Endothelial cell of umbilical vein (primary cell): ENCODE measurements around the gene RCVRN. TPM values are rescaled to one million over a fixed set of nuclear protein-coding genes. Genes with fewer than 3 reads are reported as not detected.

ENCODE experiments used
- BruUV-seq: library from RNA; stranded (reverse); fragments of 400-500 nt; replicated peaks from 2 replicates; lab custom pipeline; 2021; lab: Mats Ljungman, UMichigan
- CTCF ChIA-PET: fragments of 300-600, 350-600 bp; sonication (Branson Sonifier 250); formaldehyde crosslinking; loops from one replicate; lab custom pipeline; 2021; ENCODE audit warnings: antibody characterized with exemption, inconsistent platforms; lab: Charles Lee
- POLR2A ChIA-PET: fragments of 300-600, 350-600 bp; sonication (Branson Sonifier 250); formaldehyde crosslinking; loops from one replicate; lab custom pipeline; 2021; ENCODE audit warnings: antibody characterized with exemption, inconsistent platforms; lab: Charles Lee
- DNase-seq: peaks from one replicate; pipeline ENCODE4 v3.0.0-alpha.2; 2011; ENCODE audit warnings: low read depth, low spot score
- FAIRE-seq: peaks from 2 replicates; lab custom pipeline; 2011; peaks lifted over from hg19 to GRCh38; lab: Jason Lieb, UNC
- H2AFZ ChIP-seq: 2 replicates; pipeline ENCODE4 v1.6.0; 2012; ENCODE audit warnings: low read depth, low read length, control low read depth, inconsistent platforms
- H3K27ac ChIP-seq: 2 replicates; pipeline ENCODE4 v1.5.1; 2011; ENCODE audit warnings: low read depth, mild to moderate bottlenecking, control low read depth, low read length, moderate library complexity; ENCODE audit not compliant: insufficient read depth
- H3K27me3 ChIP-seq, 2 experiments: 2 replicates each; pipeline versions ENCODE4 v1.6.0 to v1.6.1; 2011; ENCODE audit warnings: low read length in 2 of 2, mixed read lengths in 1 of 2; ENCODE audit not compliant: control insufficient read depth in 2 of 2, insufficient read depth in 2 of 2
- H3K36me3 ChIP-seq, 2 experiments: 2 replicates in 1 of 2; 3 replicates in 1 of 2; pipeline ENCODE4 v1.5.1; 2011; ENCODE audit warnings: low read length in 2 of 2, mild to moderate bottlenecking in 1 of 2, moderate library complexity in 1 of 2; ENCODE audit not compliant: control insufficient read depth in 2 of 2, insufficient read depth in 2 of 2; ENCODE audit errors: extremely low read depth in 1 of 2
- H3K4me1 ChIP-seq: 3 replicates; pipeline ENCODE4 v1.5.1; 2011; ENCODE audit warnings: mild to moderate bottlenecking, low read length; ENCODE audit not compliant: control insufficient read depth, insufficient read depth; ENCODE audit errors: extremely low read depth
- H3K4me2 ChIP-seq: 2 replicates; pipeline ENCODE4 v1.6.1; 2011; ENCODE audit warnings: low read length, control low read depth, mixed read lengths; ENCODE audit not compliant: insufficient read depth
- H3K4me3 ChIP-seq, 3 experiments: fragments of 200-600 bp in 1 of 3; sonication (generic), shearing (Covaris generic) in 1 of 3; replicated peaks in 1 of 3; 2 replicates each; pipeline ENCODE4 v1.5.1; 2011 to 2016; ENCODE audit warnings: control low read depth in 3 of 3, low read length in 3 of 3, mild to moderate bottlenecking in 2 of 3, inconsistent platforms in 1 of 3, low read depth in 1 of 3, moderate library complexity in 1 of 3; ENCODE audit not compliant: insufficient read depth in 1 of 3
- H3K79me2 ChIP-seq: 2 replicates; pipeline ENCODE4 v1.6.0; 2012; ENCODE audit warnings: low read length, inconsistent platforms; ENCODE audit not compliant: control insufficient read depth, insufficient read depth
- H3K9ac ChIP-seq: replicated peaks from 2 replicates; pipeline ENCODE3; 2011; ENCODE audit warnings: low read length, control low read depth; ENCODE audit not compliant: insufficient read depth; ENCODE audit errors: extremely low read depth
- H3K9me1 ChIP-seq: replicated peaks from 3 replicates; pipeline ENCODE4 v1.6.0; 2011; ENCODE audit warnings: mild to moderate bottlenecking, low read length; ENCODE audit not compliant: control insufficient read depth, insufficient read depth; ENCODE audit errors: extremely low read depth
- H3K9me3 ChIP-seq: replicated peaks from 2 replicates; pipeline ENCODE4 v1.5.1; 2012; ENCODE audit warnings: low read length, inconsistent platforms; ENCODE audit not compliant: control insufficient read depth, insufficient read depth
- H4K20me1 ChIP-seq: replicated peaks from 2 replicates; pipeline ENCODE3; 2011; ENCODE audit warnings: mild to moderate bottlenecking, low read length; ENCODE audit not compliant: control insufficient read depth, insufficient read depth; ENCODE audit errors: extremely low read depth
- CTCF ChIP-seq, 2 donors: IDR thresholded peaks; 1 replicate in 1 of 2; 2 replicates in 1 of 2; pipeline ENCODE4 v1.5.1; 2011; ENCODE audit warnings: low read length in 2 of 2, mild to moderate bottlenecking in 2 of 2, moderate library complexity in 2 of 2, control low read depth in 1 of 2, inconsistent platforms in 1 of 2, low read depth in 1 of 2; ENCODE audit not compliant: insufficient read depth in 1 of 2; ENCODE audit errors: extremely low read depth in 1 of 2
- EZH2 ChIP-seq: IDR thresholded peaks from 2 replicates; pipeline ENCODE4 v1.6.1; 2012; ENCODE audit warnings: borderline replicate concordance, low read depth, mild to moderate bottlenecking, moderate library complexity, low read length, inconsistent platforms; ENCODE audit not compliant: severe bottlenecking
- FOS ChIP-seq: IDR thresholded peaks from 2 replicates; pipeline ENCODE4 v1.6.1; 2011; ENCODE audit warnings: mild to moderate bottlenecking, low read length, moderate library complexity, borderline replicate concordance; ENCODE audit not compliant: insufficient read depth
- GATA2 ChIP-seq: IDR thresholded peaks from 2 replicates; pipeline ENCODE4 v1.7.0; 2011; ENCODE audit warnings: low read depth, mild to moderate bottlenecking, moderate library complexity, mixed read lengths, low read length; ENCODE audit not compliant: insufficient read length, insufficient read depth
- JUN ChIP-seq: IDR thresholded peaks from 2 replicates; pipeline ENCODE4 v1.6.1; 2011; ENCODE audit warnings: borderline replicate concordance, low read depth; ENCODE audit not compliant: insufficient read length, insufficient read depth
- MAX ChIP-seq: IDR thresholded peaks from 2 replicates; pipeline ENCODE4 v1.6.1; 2011; ENCODE audit not compliant: insufficient read depth, insufficient read length
- MYC ChIP-seq: IDR thresholded peaks from one replicate; pipeline ENCODE4 v1.6.1; 2011; ENCODE audit warnings: mild to moderate bottlenecking, low read depth, low read length
- POLR2A ChIP-seq: IDR thresholded peaks from 2 replicates; pipeline ENCODE4 v1.6.1; 2012; ENCODE audit warnings: low read depth, mild to moderate bottlenecking, control low read depth, low read length
- POLR2AphosphoS5 ChIP-seq: IDR thresholded peaks from 2 replicates; pipeline ENCODE4 v1.6.1; 2012; ENCODE audit warnings: low read depth, mild to moderate bottlenecking, control low read depth, low read length, moderate library complexity; ENCODE audit not compliant: insufficient read depth
- dilution Hi-C: fragments of 300-500 bp; cut with MboI; formaldehyde crosslinking; loops from one replicate; pipeline ENCODE4 v1.15.0; 2019; ENCODE audit warnings: low sequenced_read_pairs; ENCODE audit not compliant: extremely low pct_ligation_motif_present
- intact Hi-C: fragments of 100-400 bp; cut with micrococcal nuclease; formaldehyde crosslinking; loops from one replicate; pipeline ENCODE4 v1.10.0; 2022
- polyA plus RNA-seq, 4 experiments: library from polyadenylated mRNA; depleted of rRNA in 3 of 4; stranded (reverse) in 3 of 4; unstranded in 1 of 4; fragments of >200 nt; gene quantifications; 2 replicates each; pipeline versions ENCODE4 v1.2.1 to v1.2.3, GENCODE V29; 2011 to 2012; ENCODE audit warnings: missing spikeins in 1 of 4
- total RNA-seq: library from RNA; stranded (reverse); gene quantifications from 2 replicates; pipeline ENCODE4 v1.2.3, GENCODE V29; 2021

RCVRN gene
- total and polyA plus RNA-seq, 2 donors (not counting 3 experiments of a cell fraction or from before 2014, with no cell fraction given): not detected

- no peaks in the 10 kb centered on the region for H3K4me1 ChIP-seq
- BruUV-seq: no TSS peak
- intact Hi-C loops: no loop called here
- H3K9me1 ChIP-seq: no peaks in the 10 kb centered on the region
- no peak overlapping the region for H3K9ac ChIP-seq
- no peaks in the 10 kb centered on the region for H3K36me3 ChIP-seq
- TF ChIP-seq MAX (no peak), GATA2 (no peak), FOS (no peak), CTCF (IDR thresholded peaks at IDR 0.05; ENCODE audit: extremely low read depth in 1 of 2, insufficient read depth in 1 of 2, low read depth in 1 of 2, low read length in 2 of 2) (no peak), JUN (no peak), EZH2 (no peak), MYC (no peak), POLR2A (no peak), POLR2AphosphoS5 (no peak)
- H3K79me2 ChIP-seq: no peaks in the 10 kb centered on the region
- no peak overlapping the region for H3K4me3 ChIP-seq
- H3K27me3 ChIP-seq: no peaks in the 10 kb centered on the region
- CTCF ChIA-PET: no interaction called here
- DNase-seq (no peak), FAIRE-seq (no peak)
- no peak overlapping the region for H3K4me2 ChIP-seq
- H4K20me1 ChIP-seq: no peaks in the 10 kb centered on the region
- H2AFZ ChIP-seq: no peak overlapping the region
- peaks cover 8% of the 10 kb centered on the region for H3K9me3 ChIP-seq
- no peak overlapping the region for H3K27ac ChIP-seq
- POLR2A ChIA-PET: no interaction called here
- dilution Hi-C loops: no loop called here
These were observed 9.1 kb downstream of the RCVRN start for GRCh38 chr17:9895923-9896322.
